Measurements from ENCODE around the gene METTL16. TPM values are rescaled to one million over a fixed set of nuclear protein-coding genes. Genes with fewer than 3 reads are reported as not detected.
"Not testable (repeated sequence)": the region's sequence is repeated elsewhere in the genome, so short reads cannot be mapped to it uniquely, and the experiment has no call there.

The METTL16 gene
- total RNA-seq, 2 experiments from 2014 or later, result 25.7 to 27.0 TPM

- no peak for DNase-seq
- no peak overlapping the region for H3K27ac Mint-ChIP-seq
- no peaks in the 10 kb centered on the region for H3K9me3 Mint-ChIP-seq (ENCODE audit: insufficient read depth)
- no peak overlapping the region for H3K4me3 Mint-ChIP-seq
- CTCF ChIA-PET, result interaction anchor here (1.0 to 1.3 kb wide), 2 partner anchors 65 to 71 kb away, joined by 3 to 4 read pairs; no protein-coding TSS in a partner anchor
- ATAC-seq, result no peak
- H3K27me3 Mint-ChIP-seq (ENCODE audit: low read depth), result no peaks in the 10 kb centered on the region
- POLR2A ChIA-PET, result no interaction called here
- peaks cover 7% of the 10 kb centered on the region for H3K4me1 Mint-ChIP-seq (ENCODE audit: low read depth)
- peaks cover 2% of the 10 kb centered on the region for H3K36me3 Mint-ChIP-seq (ENCODE audit: low read depth)
These were observed 24.4 kb downstream of the METTL16 start for GRCh38 chr17:2487306-2487705.

- DNase-seq; H3K36me3 Mint-ChIP-seq (ENCODE audit: low read depth); ATAC-seq; POLR2A ChIA-PET; H3K4me3 Mint-ChIP-seq; H3K9me3 Mint-ChIP-seq (ENCODE audit: insufficient read depth); H3K27me3 Mint-ChIP-seq (ENCODE audit: low read depth); H3K27ac Mint-ChIP-seq: not testable (repeated sequence)
- CTCF ChIA-PET, result interaction anchor here (1.0 kb wide), 1 partner anchor 65 kb away, joined by 3 read pairs; no protein-coding TSS in a partner anchor
- H3K4me1 Mint-ChIP-seq (ENCODE audit: low read depth), result peaks cover 13% of the 10 kb centered on the region
These were observed 25.0 kb downstream of the METTL16 start for GRCh38 chr17:2486709-2487108.

- ChIA-PET CTCF (no interaction called here), POLR2A (no interaction called here)
- Mint-ChIP-seq H3K27ac (no peak overlapping the region), H3K4me1 (ENCODE audit: low read depth) (peaks cover 13% of the 10 kb centered on the region), H3K4me3 (no peak overlapping the region), H3K9me3 (ENCODE audit: insufficient read depth) (no peaks in the 10 kb centered on the region), H3K27me3 (ENCODE audit: low read depth) (no peaks in the 10 kb centered on the region), H3K36me3 (ENCODE audit: low read depth) (no peaks in the 10 kb centered on the region)
- DNase-seq (no peak), ATAC-seq (no peak)
These were observed 25.7 kb downstream of the METTL16 start for GRCh38 chr17:2485970-2486369.

- Mint-ChIP-seq H3K4me1 (ENCODE audit: low read depth) (peaks cover 13% of the 10 kb centered on the region), H3K36me3 (ENCODE audit: low read depth) (no peaks in the 10 kb centered on the region), H3K9me3 (ENCODE audit: insufficient read depth) (no peaks in the 10 kb centered on the region), H3K4me3 (no peak overlapping the region), H3K27ac (no peak overlapping the region), H3K27me3 (ENCODE audit: low read depth) (no peaks in the 10 kb centered on the region)
- DNase-seq, result no peak
- ATAC-seq, result no peak
- CTCF ChIA-PET, result no interaction called here
- POLR2A ChIA-PET, result no interaction called here
These were observed 26.1 kb downstream of the METTL16 start for GRCh38 chr17:2485543-2485942.

GRCh38 chr17:2484876-2485275 lies 26.8 kb downstream of the METTL16 start:
- POLR2A ChIA-PET, result no interaction called here
- no peak for ATAC-seq
- no peaks in the 10 kb centered on the region for H3K27me3 Mint-ChIP-seq (ENCODE audit: low read depth)
- no peaks in the 10 kb centered on the region for H3K36me3 Mint-ChIP-seq (ENCODE audit: low read depth)
- no peak for DNase-seq
- CTCF ChIA-PET, result no interaction called here
- H3K4me1 Mint-ChIP-seq (ENCODE audit: low read depth), result peaks cover 13% of the 10 kb centered on the region
- no peak overlapping the region for H3K4me3 Mint-ChIP-seq
- no peak overlapping the region for H3K27ac Mint-ChIP-seq
- no peaks in the 10 kb centered on the region for H3K9me3 Mint-ChIP-seq (ENCODE audit: insufficient read depth)

- Mint-ChIP-seq H3K9me3 (ENCODE audit: insufficient read depth) (no peaks in the 10 kb centered on the region), H3K27ac (peak overlapping the region; percentile 42), H3K36me3 (ENCODE audit: low read depth) (no peaks in the 10 kb centered on the region), H3K4me3 (no peak overlapping the region), H3K4me1 (ENCODE audit: low read depth) (peaks cover 13% of the 10 kb centered on the region), H3K27me3 (ENCODE audit: low read depth) (no peaks in the 10 kb centered on the region)
- ChIA-PET POLR2A (no interaction called here), CTCF (interaction anchor here (1.5 to 2.1 kb wide), 2 partner anchors 48 to 67 kb away, joined by 3 to 13 read pairs; no protein-coding TSS in a partner anchor)
- no peak for DNase-seq
- no peak for ATAC-seq
These were observed 28.6 kb downstream of the METTL16 start for GRCh38 chr17:2483084-2483483.

- H3K27ac Mint-ChIP-seq, result peak overlapping the region; percentile 5
- H3K36me3 Mint-ChIP-seq (ENCODE audit: low read depth), result no peaks in the 10 kb centered on the region
- CTCF ChIA-PET, result interaction anchor here (0.9 to 2.1 kb wide), 3 partner anchors 16 to 100 kb away, joined by 3 to 13 read pairs (median 3); no protein-coding TSS in a partner anchor
- H3K4me1 Mint-ChIP-seq (ENCODE audit: low read depth), result peaks cover 13% of the 10 kb centered on the region
- POLR2A ChIA-PET, result no interaction called here
- DNase-seq (no peak), ATAC-seq (peak; percentile 27)
- no peaks in the 10 kb centered on the region for H3K27me3 Mint-ChIP-seq (ENCODE audit: low read depth)
- no peaks in the 10 kb centered on the region for H3K9me3 Mint-ChIP-seq (ENCODE audit: insufficient read depth)
- no peak overlapping the region for H3K4me3 Mint-ChIP-seq
These were observed 29.5 kb downstream of the METTL16 start for GRCh38 chr17:2482218-2482617.

- Mint-ChIP-seq H3K27me3 (ENCODE audit: low read depth) (no peaks in the 10 kb centered on the region), H3K36me3 (ENCODE audit: low read depth) (no peaks in the 10 kb centered on the region), H3K4me1 (ENCODE audit: low read depth) (peaks cover 13% of the 10 kb centered on the region), H3K4me3 (no peak overlapping the region), H3K27ac (no peak overlapping the region), H3K9me3 (ENCODE audit: insufficient read depth) (no peaks in the 10 kb centered on the region)
- POLR2A ChIA-PET, result no interaction called here
- DNase-seq, result no peak
- CTCF ChIA-PET, result interaction anchor here (0.9 to 2.1 kb wide), 3 partner anchors 15 to 100 kb away, joined by 3 to 13 read pairs (median 3); no protein-coding TSS in a partner anchor
- ATAC-seq, result no peak
These were observed 29.9 kb downstream of the METTL16 start for GRCh38 chr17:2481760-2482159.

GRCh38 chr17:2478458-2478857 lies 33.2 kb downstream of the METTL16 start:
- ATAC-seq, result no peak
- no peak overlapping the region for H3K4me3 Mint-ChIP-seq
- peaks cover 16% of the 10 kb centered on the region for H3K36me3 Mint-ChIP-seq (ENCODE audit: low read depth)
- H3K9me3 Mint-ChIP-seq (ENCODE audit: insufficient read depth), result no peaks in the 10 kb centered on the region
- H3K4me1 Mint-ChIP-seq (ENCODE audit: low read depth), result peaks cover 13% of the 10 kb centered on the region
- DNase-seq, result no peak
- no peaks in the 10 kb centered on the region for H3K27me3 Mint-ChIP-seq (ENCODE audit: low read depth)
- ChIA-PET CTCF (no interaction called here), POLR2A (interaction anchor here (0.8 kb wide), 1 partner anchor 14 kb away, joined by 3 read pairs; no protein-coding TSS in a partner anchor)
- no peak overlapping the region for H3K27ac Mint-ChIP-seq

GRCh38 chr17:2475056-2475455 lies 36.6 kb downstream of the METTL16 start:
- no peaks in the 10 kb centered on the region for H3K9me3 Mint-ChIP-seq (ENCODE audit: insufficient read depth)
- CTCF ChIA-PET, result no interaction called here
- ATAC-seq (no peak), DNase-seq (no peak)
- peaks cover 17% of the 10 kb centered on the region for H3K36me3 Mint-ChIP-seq (ENCODE audit: low read depth)
- POLR2A ChIA-PET, result no interaction called here
- no peaks in the 10 kb centered on the region for H3K4me1 Mint-ChIP-seq (ENCODE audit: low read depth)
- H3K27me3 Mint-ChIP-seq (ENCODE audit: low read depth), result no peaks in the 10 kb centered on the region
- H3K4me3 Mint-ChIP-seq, result no peak overlapping the region
- no peak overlapping the region for H3K27ac Mint-ChIP-seq

- ChIA-PET POLR2A (no interaction called here), CTCF (no interaction called here)
- Mint-ChIP-seq H3K9me3 (ENCODE audit: insufficient read depth) (no peaks in the 10 kb centered on the region), H3K27ac (no peak overlapping the region), H3K4me3 (no peak overlapping the region), H3K36me3 (ENCODE audit: low read depth) (peaks cover 21% of the 10 kb centered on the region), H3K27me3 (ENCODE audit: low read depth) (no peaks in the 10 kb centered on the region), H3K4me1 (ENCODE audit: low read depth) (no peaks in the 10 kb centered on the region)
- DNase-seq, result no peak
- ATAC-seq, result no peak
These were observed 37.3 kb downstream of the METTL16 start for GRCh38 chr17:2474371-2474770.

GRCh38 chr17:2468270-2468669 lies 43.4 kb downstream of the METTL16 start:
- CTCF ChIA-PET, result no interaction called here

GRCh38 chr17:2466931-2467330 lies 44.8 kb downstream of the METTL16 start:
- H3K27me3 Mint-ChIP-seq (ENCODE audit: low read depth), result no peaks in the 10 kb centered on the region
- no peaks in the 10 kb centered on the region for H3K4me1 Mint-ChIP-seq (ENCODE audit: low read depth)
- ChIA-PET POLR2A (no interaction called here), CTCF (interaction anchor here (0.7 to 1.7 kb wide), 3 partner anchors 15 to 209 kb away, joined by 3 to 4 read pairs (median 3); no protein-coding TSS in a partner anchor)
- no peak for ATAC-seq
- H3K27ac Mint-ChIP-seq, result no peak overlapping the region
- H3K36me3 Mint-ChIP-seq (ENCODE audit: low read depth), result peaks cover 28% of the 10 kb centered on the region
- no peak for DNase-seq
- no peaks in the 10 kb centered on the region for H3K9me3 Mint-ChIP-seq (ENCODE audit: insufficient read depth)
- H3K4me3 Mint-ChIP-seq, result no peak overlapping the region

More at GRCh38 chr17:2468270-2468669, 43.4 kb downstream of the METTL16 start:
- ATAC-seq, result no peak
- Mint-ChIP-seq H3K27me3 (ENCODE audit: low read depth) (no peaks in the 10 kb centered on the region), H3K27ac (no peak overlapping the region), H3K4me3 (no peak overlapping the region), H3K9me3 (ENCODE audit: insufficient read depth) (no peaks in the 10 kb centered on the region), H3K36me3 (ENCODE audit: low read depth) (peaks cover 15% of the 10 kb centered on the region), H3K4me1 (ENCODE audit: low read depth) (no peaks in the 10 kb centered on the region)
- POLR2A ChIA-PET, result interaction anchor here (0.6 kb wide), 1 partner anchor 13 kb away, joined by 3 read pairs; no protein-coding TSS in a partner anchor
- DNase-seq, result no peak
